Mammary epithelial cell (primary cell): Measurements from ENCODE around the gene KIF3A.

ENCODE experiments used
- EZH2 ChIP-seq: IDR thresholded peaks from 2 replicates; pipeline ENCODE4 v1.6.1; 2012; ENCODE audit warnings: low read length, inconsistent platforms, borderline replicate concordance
- TF ChIP-seq, protein P1 (sequence below), 2 donors: IDR thresholded peaks in 1 of 2; conservative IDR thresholded peaks in 1 of 2; 2 replicates each; pipeline ENCODE4 v1.5.1; 2011 to 2012; ENCODE audit warnings: inconsistent platforms in 2 of 2, low read length in 2 of 2, mild to moderate bottlenecking in 2 of 2, control low read depth in 1 of 2, low read depth in 1 of 2; ENCODE audit not compliant: insufficient read depth in 1 of 2; ENCODE audit errors: extremely low read depth in 1 of 2

DNA sequence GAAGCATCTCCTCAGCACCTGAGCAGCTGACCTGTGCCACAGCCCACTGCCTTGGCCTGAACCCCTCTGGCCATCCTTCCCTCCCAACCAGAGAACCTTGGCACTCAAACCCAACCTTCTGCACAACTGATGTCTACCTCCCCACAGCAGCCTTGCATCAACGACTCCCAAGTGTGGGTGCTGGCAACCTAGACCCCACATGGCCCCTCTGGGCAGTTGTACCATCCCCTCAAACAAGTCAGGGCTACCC is 29.4 kb upstream of the KIF3A start:
- TF ChIP-seq, protein P1, sequence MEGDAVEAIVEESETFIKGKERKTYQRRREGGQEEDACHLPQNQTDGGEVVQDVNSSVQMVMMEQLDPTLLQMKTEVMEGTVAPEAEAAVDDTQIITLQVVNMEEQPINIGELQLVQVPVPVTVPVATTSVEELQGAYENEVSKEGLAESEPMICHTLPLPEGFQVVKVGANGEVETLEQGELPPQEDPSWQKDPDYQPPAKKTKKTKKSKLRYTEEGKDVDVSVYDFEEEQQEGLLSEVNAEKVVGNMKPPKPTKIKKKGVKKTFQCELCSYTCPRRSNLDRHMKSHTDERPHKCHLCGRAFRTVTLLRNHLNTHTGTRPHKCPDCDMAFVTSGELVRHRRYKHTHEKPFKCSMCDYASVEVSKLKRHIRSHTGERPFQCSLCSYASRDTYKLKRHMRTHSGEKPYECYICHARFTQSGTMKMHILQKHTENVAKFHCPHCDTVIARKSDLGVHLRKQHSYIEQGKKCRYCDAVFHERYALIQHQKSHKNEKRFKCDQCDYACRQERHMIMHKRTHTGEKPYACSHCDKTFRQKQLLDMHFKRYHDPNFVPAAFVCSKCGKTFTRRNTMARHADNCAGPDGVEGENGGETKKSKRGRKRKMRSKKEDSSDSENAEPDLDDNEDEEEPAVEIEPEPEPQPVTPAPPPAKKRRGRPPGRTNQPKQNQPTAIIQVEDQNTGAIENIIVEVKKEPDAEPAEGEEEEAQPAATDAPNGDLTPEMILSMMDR (conservative IDR thresholded peaks at IDR 0.05 in 1 of 2, IDR thresholded peaks at IDR 0.05 in 1 of 2; ENCODE audit: extremely low read depth in 1 of 2, insufficient read depth in 1 of 2, low read depth in 1 of 2, low read length in 2 of 2) = no peak
- no peak for TF ChIP-seq EZH2
